Measurements from ENCODE around the gene ZNF148.

Gene ZNF148

GRCh38 chr3:125229707-125230106, 145.4 kb downstream of the ZNF148 start:
- no peak for DNase-seq (ENCODE audit: low read depth in 2 of 2)

- no peak for DNase-seq (ENCODE audit: low read depth in 2 of 2)
These were observed 146.0 kb downstream of the ZNF148 start for GRCh38 chr3:125229168-125229567.

- DNase-seq (ENCODE audit: low read depth in 2 of 2) = no peak
These were observed 153.3 kb downstream of the ZNF148 start for GRCh38 chr3:125221831-125222230.

DNA sequence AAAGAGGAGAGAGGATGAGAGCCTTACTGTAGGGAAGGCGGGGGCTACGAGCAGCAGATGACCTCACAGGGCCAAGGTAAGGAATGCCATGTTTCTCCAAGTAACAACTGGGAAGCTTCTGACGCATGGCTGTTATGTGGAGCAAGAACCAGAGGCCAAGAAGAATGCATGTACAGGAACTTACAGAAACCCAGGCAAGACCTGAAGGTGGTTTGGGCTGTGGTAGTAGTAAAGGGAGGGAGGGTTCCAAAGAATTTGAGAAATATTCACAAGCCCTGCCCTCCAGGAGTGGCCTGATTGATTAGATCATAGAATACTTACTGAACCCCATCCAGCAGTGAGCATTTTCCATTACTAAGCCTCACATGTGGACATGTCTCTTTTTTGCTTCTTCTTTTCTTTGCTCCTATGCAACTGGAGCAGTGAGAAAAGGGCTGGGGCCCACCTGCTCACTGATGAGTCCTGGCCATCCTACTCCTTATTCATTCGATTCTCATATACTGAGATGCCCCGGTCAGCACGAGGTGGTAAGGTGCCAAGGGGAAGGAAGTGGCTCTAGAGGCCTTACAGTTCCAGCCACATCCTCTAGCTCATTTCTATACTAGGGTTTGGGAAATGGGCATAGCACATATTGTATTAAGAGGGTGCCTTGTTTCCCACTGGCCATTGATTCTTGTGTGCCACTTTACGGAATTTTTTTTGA, 154.2 kb downstream of the ZNF148 start:
- DNase-seq (ENCODE audit: low read depth in 2 of 2) = no peak

GRCh38 chr3:125220183-125220582, 154.9 kb downstream of the ZNF148 start:
- no peak for DNase-seq (ENCODE audit: low read depth in 2 of 2)

- DNase-seq (ENCODE audit: low read depth in 2 of 2) = no peak
These were observed 155.8 kb downstream of the ZNF148 start for GRCh38 chr3:125219261-125219701.

GRCh38 chr3:125214738-125215137, 160.4 kb downstream of the ZNF148 start:
- DNase-seq (ENCODE audit: low read depth in 2 of 2) = no peak

DNA sequence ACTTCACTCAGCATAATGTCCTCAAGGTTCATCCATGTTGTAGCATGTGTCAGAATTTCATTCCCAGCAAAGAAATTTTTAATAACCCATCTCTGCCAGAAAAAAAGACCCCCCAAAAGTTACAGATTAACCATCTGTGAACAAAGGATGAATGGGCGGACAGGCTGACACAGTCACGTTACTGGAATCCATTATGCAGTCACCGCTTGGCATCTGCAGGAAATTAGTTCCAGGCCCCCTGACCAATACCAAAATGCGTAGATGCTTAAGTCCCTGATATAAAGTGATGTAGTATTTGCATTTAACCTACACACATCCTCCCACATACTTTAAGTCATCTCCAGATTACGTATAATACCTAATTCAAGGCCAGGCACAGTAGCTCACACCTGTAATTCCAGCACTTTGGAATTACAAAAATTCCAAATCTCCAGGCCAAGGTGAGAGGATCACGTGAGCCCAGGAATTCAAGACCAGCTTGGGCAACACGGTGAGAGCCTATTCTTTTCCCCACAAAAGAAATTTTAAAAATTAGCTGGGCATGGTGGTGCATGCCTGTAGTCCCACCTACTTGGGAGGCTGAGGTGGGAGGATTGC, 161.1 kb downstream of the ZNF148 start:
- DNase-seq (ENCODE audit: low read depth in 2 of 2) = no peak

DNA sequence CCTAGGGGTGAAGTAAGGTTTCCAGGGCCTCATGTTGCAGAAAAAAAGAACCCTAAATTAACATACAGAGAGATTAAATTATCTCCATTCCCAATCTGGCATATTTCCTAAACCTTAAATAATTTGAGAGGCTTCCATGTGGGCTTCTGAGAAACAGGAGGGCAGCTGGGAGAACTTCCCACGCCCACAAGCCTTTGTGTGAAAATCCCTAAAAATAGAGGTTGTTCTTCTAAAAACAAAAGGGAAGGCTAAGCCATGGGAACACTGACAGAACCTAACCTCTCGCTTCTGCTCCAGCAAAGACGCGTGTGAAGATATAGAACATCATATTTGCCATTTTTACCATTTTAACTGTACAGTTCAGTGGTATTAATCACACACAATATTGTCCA, 161.8 kb downstream of the ZNF148 start:
- DNase-seq (ENCODE audit: low read depth in 2 of 2) = no peak

DNA sequence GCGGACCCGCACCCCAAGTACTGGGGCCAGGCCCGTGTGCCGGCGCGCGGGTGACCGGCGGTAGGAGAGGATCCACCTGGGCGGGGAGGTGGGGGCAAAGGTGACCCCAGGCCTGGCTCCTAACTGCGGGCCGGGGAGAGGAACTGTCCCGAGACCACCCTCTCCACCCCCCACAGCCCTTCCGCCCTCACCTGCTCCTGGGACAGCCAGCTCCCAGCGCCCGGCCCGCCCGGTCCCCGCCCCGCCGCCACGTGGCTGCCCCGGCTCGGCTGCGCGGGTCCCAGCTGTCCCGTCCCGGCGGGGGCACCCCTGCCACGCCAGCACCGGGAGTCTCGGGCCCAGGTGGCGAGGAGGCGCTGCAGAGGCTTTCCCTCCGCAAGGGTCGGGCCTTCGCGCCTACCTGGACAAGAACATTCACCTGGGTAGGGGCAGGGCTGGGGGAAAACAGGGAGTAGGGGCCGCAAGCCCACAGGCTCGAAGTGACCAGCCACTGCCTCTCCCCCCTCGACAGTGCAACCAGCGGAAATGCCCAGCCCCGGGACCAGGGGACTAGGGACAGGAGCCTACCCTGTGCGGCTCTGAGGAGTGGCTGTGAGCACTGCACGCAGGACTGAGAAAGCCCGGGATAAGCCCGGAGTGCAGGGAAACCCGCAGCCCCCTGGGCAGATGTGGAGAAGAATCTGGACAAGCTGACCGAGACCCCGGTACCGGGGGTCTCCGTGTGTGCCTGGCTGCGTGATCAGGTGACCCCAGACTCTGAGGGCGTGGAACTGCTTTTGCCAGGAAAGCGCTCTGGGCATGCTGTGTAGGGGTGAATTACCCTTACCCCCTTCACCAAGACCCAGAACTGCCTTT, 162.4 kb downstream of the ZNF148 start, which contains the start of gene SLC12A8:
SLC12A8 (minus strand) TSS at position 240 of the 855 bp plus-strand sequence. CDS start 1,399 bp downstream, outside the sequence.
- peak in 1 of 2 donors; percentile 7 for DNase-seq (ENCODE audit: low read depth in 2 of 2)

- DNase-seq (ENCODE audit: low read depth in 2 of 2) = no peak
These were observed 163.0 kb downstream of the ZNF148 start for GRCh38 chr3:125212091-125212508.

GRCh38 chr3:125211523-125212090, 163.5 kb downstream of the ZNF148 start:
- no peak for DNase-seq (ENCODE audit: low read depth in 2 of 2)

DNA sequence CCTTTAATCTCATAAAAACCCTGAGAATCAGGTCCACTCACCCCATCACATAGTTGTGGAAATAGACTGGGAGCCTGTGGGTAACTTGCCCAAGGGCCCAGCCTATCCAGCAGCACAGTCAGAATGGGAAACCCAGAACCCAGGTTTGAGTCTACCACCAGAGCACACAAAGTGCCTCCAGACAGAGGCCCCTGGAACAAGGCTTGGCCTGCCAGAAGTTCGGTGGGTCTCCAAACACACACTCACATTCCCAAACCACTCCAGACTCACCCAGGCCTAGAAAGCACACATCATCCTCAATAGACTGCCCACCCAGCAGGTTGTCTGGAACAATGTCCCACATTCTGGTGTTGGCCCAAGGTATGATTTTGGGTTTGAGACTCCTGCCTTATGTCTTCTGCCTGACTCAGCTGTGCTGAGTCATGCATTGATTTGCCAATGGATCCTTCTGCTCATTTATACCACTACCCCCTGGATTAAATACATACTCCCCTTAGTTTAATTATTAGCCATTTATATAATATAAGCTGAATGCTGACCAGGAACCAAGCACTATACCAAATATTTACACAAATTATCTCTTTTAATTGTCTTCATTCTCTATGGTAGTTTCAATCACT, 167.1 kb downstream of the ZNF148 start:
- DNase-seq (ENCODE audit: low read depth in 2 of 2) = no peak

GRCh38 chr3:125207507-125207906, 167.6 kb downstream of the ZNF148 start:
- DNase-seq (ENCODE audit: low read depth in 2 of 2) = no peak

GRCh38 chr3:125206934-125207333, 168.2 kb downstream of the ZNF148 start:
- DNase-seq (ENCODE audit: low read depth in 2 of 2) = no peak

GRCh38 chr3:125203731-125204130, 171.4 kb downstream of the ZNF148 start:
- no peak for DNase-seq (ENCODE audit: low read depth in 2 of 2)

GRCh38 chr3:125202197-125202596, 172.9 kb downstream of the ZNF148 start:
- DNase-seq (ENCODE audit: low read depth in 2 of 2) = no peak

DNA sequence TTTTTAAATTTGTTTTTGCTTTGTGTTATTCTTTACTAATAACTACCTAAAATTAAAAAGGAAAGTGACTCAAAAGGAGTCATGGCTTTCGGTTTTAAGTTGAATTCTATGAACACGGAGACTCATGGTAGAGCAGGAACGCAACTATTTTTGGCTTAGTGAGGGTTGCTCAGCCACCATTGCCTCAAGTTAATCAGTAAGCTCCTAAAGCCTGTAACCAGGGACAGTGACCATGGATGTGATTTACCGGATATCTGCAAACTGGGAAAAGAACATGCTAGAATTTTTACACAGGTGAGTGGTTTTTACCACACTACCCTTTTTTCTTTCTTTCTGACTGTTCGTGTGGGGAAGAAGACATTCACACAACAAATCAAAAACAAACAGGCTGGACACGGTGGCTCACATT, 174.4 kb downstream of the ZNF148 start:
- DNase-seq (ENCODE audit: low read depth in 2 of 2) = no peak

DNA sequence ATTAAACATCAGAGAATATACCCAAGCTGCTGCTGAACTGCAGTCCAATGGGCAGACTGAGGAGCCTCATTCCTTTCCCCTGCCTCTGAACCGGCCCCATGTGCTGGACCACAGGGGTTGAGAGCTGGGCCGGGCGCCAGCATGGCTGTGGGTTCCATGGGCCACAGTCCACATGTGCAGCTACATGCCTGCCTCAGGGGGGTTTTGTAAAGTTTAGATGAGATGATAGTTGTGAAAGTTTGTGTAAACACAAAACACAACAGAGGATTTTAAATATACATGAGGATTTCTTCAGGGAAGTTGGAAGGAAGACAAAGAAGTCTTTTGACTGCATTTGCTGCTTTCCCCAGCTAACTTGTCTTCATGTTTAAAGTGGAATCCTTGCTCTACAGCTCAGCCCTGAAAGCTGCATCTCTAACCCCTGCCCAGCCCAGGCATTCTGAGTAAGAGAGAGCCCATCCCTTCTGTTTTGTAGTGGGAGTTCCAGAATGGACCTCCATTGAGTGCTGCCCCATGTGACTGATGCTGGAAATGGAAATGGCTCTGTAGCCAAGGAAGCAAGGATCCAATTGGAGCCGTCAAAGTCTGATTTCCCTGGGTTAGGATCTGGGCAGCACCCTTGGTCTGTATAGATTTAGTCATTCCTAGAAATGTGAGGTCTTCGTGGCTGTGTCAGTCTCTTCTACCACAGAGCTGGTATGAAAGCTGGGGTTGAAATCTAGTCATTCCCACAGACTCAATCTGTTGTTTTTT, 180.1 kb downstream of the ZNF148 start:
- DNase-seq (ENCODE audit: low read depth in 2 of 2) = no peak

- no peak for DNase-seq (ENCODE audit: low read depth in 2 of 2)
These were observed 180.9 kb downstream of the ZNF148 start for GRCh38 chr3:125194061-125194848.

Measured in stimulated activated CD4-positive, alpha-beta T cell treated with anti-CD3 and anti-CD28 coated beads, Interleukin-1b, Interleukin-23, amount 100 ng/mL, for 4 hours (primary cell).